ENCODE measurements around the gene TGFBR3L. TPM values are rescaled to one million over a fixed set of nuclear protein-coding genes. Genes with fewer than 3 reads are reported as not detected.

Gene TGFBR3L
- total and polyA plus RNA-seq, 2 of the 13 experiments (the other 11 are each of a cell fraction or from before 2014, with no cell fraction given) = 0.20 to 1.0 TPM

- TF ChIP-seq TBX3 (IDR thresholded peaks at IDR 0.05; ENCODE audit: borderline replicate concordance) = no peak
- no peak for TF ChIP-seq ZNF598 (CRISPR knock-in tag; IDR thresholded peaks at IDR 0.05; ENCODE audit: borderline replicate concordance)
- TF ChIP-seq ZNF180 (CRISPR knock-in tag; IDR thresholded peaks at IDR 0.05; ENCODE audit: borderline replicate concordance, low read depth) = no peak
- no peak for TF ChIP-seq MATR3 (CRISPR knock-in tag; IDR thresholded peaks at IDR 0.05)
- no peak for TF ChIP-seq HOXA9 (CRISPR knock-in tag; IDR thresholded peaks at IDR 0.05; ENCODE audit: borderline replicate concordance)
- peak; percentile 56 for TF ChIP-seq HNRNPLL (IDR thresholded peaks at IDR 0.05; ENCODE audit: low read depth, low read length, poor library complexity, severe bottlenecking)
- peak; percentile 57 for TF ChIP-seq ZBTB7B (CRISPR knock-in tag; IDR thresholded peaks at IDR 0.05)
- no peak for TF ChIP-seq ZBTB14 (CRISPR knock-in tag; IDR thresholded peaks at IDR 0.05)
- no peak for TF ChIP-seq ZNF891 (CRISPR knock-in tag; IDR thresholded peaks at IDR 0.05)
- TF ChIP-seq ZNF484 (CRISPR knock-in tag; IDR thresholded peaks at IDR 0.05; ENCODE audit: borderline replicate concordance, low read depth) = no peak
- peak; percentile 65 for TF ChIP-seq ZNF280B (CRISPR knock-in tag; IDR thresholded peaks at IDR 0.05; ENCODE audit: borderline replicate concordance)
- no peak for TF ChIP-seq TGIF2 (CRISPR knock-in tag; IDR thresholded peaks at IDR 0.05)
- peak; percentile 21 for TF ChIP-seq PTBP1 (IDR thresholded peaks at IDR 0.05; ENCODE audit: low read depth, low read length, poor library complexity, severe bottlenecking)
- TF ChIP-seq CC2D1A (CRISPR knock-in tag; IDR thresholded peaks at IDR 0.05) = no peak
- TF ChIP-seq IKZF4 (CRISPR knock-in tag; IDR thresholded peaks at IDR 0.05; ENCODE audit: borderline replicate concordance, low read depth, not compliant biosample characterization) = no peak
- TF ChIP-seq ZNF367 (CRISPR knock-in tag; IDR thresholded peaks at IDR 0.05; ENCODE audit: borderline replicate concordance) = no peak
- TF ChIP-seq ZNF616 (CRISPR knock-in tag; IDR thresholded peaks at IDR 0.05; ENCODE audit: low read depth) = peak; percentile 30; the same call in 1 of the 2 replicates
- TF ChIP-seq JDP2 (CRISPR knock-in tag; IDR thresholded peaks at IDR 0.05; ENCODE audit: borderline replicate concordance) = no peak
- TF ChIP-seq CHD4 (IDR thresholded peaks at IDR 0.05; ENCODE audit: borderline replicate concordance, low read length) = peak; percentile 88; the same call in 1 of the 2 replicates
- TF ChIP-seq MEIS2 (CRISPR knock-in tag; IDR thresholded peaks at IDR 0.05) = no peak
- peak; percentile 94; the same call in 1 of the 2 replicates for TF ChIP-seq ZBED4 (CRISPR knock-in tag; IDR thresholded peaks at IDR 0.05; ENCODE audit: borderline replicate concordance)
- peak; percentile 92 for TF ChIP-seq HNF4A (CRISPR knock-in tag; IDR thresholded peaks at IDR 0.05)
These were observed 4.2 kb downstream of the TGFBR3L start (continued) for GRCh38 chr19:7918615-7919421.

All from HepG2 (cell line).